Fibroblast of lung (primary cell): ENCODE measurements around the gene NFIC.

ENCODE experiments used
- EZH2 ChIP-seq: IDR thresholded peaks from 2 replicates; pipeline ENCODE4 v1.5.1; 2012; ENCODE audit warnings: low read length, control low read depth, mild to moderate bottlenecking; ENCODE audit errors: missing control alignments
- TF ChIP-seq, protein P1 (sequence below), 2 donors: IDR thresholded peaks in 1 of 2; conservative IDR thresholded peaks in 1 of 2; 1 replicate in 1 of 2; 2 replicates in 1 of 2; pipeline ENCODE4 v1.5.1; 2011 to 2012; ENCODE audit warnings: low read length in 2 of 2, control low read depth in 1 of 2, inconsistent platforms in 1 of 2, low read depth in 1 of 2, mild to moderate bottlenecking in 1 of 2

- TF ChIP-seq, protein P1, sequence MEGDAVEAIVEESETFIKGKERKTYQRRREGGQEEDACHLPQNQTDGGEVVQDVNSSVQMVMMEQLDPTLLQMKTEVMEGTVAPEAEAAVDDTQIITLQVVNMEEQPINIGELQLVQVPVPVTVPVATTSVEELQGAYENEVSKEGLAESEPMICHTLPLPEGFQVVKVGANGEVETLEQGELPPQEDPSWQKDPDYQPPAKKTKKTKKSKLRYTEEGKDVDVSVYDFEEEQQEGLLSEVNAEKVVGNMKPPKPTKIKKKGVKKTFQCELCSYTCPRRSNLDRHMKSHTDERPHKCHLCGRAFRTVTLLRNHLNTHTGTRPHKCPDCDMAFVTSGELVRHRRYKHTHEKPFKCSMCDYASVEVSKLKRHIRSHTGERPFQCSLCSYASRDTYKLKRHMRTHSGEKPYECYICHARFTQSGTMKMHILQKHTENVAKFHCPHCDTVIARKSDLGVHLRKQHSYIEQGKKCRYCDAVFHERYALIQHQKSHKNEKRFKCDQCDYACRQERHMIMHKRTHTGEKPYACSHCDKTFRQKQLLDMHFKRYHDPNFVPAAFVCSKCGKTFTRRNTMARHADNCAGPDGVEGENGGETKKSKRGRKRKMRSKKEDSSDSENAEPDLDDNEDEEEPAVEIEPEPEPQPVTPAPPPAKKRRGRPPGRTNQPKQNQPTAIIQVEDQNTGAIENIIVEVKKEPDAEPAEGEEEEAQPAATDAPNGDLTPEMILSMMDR (conservative IDR thresholded peaks at IDR 0.05 in 1 of 2, IDR thresholded peaks at IDR 0.05 in 1 of 2; ENCODE audit: low read depth in 1 of 2, low read length in 2 of 2) = no peak
- no peak for TF ChIP-seq EZH2
Measured at GRCh38 chr19:3455393-3455955, 89.1 kb downstream of the NFIC start.
